ENCODE measurements around the gene CDYL2.
A peak's percentile ranks its signal among the peaks of the same experiment; 100 is the strongest.

The CDYL2 gene

GRCh38 chr16:80711406-80711805, 93.0 kb downstream of the CDYL2 start:
- Mint-ChIP-seq H3K27ac (no peak overlapping the region), H3K4me3 (no peak overlapping the region), H3K36me3 (peaks cover 3% of the 10 kb centered on the region), H3K27me3 (no peaks in the 10 kb centered on the region), H3K4me1 (no peaks in the 10 kb centered on the region), H3K9me3 (no peaks in the 10 kb centered on the region)

GRCh38 chr16:80710918-80711317, 93.5 kb downstream of the CDYL2 start:
- Mint-ChIP-seq H3K27ac (no peak overlapping the region), H3K4me3 (no peak overlapping the region), H3K36me3 (peaks cover 3% of the 10 kb centered on the region), H3K4me1 (no peaks in the 10 kb centered on the region), H3K9me3 (no peaks in the 10 kb centered on the region), H3K27me3 (no peaks in the 10 kb centered on the region)

GRCh38 chr16:80708823-80709222, 95.6 kb downstream of the CDYL2 start:
- no peak overlapping the region for H3K4me3 Mint-ChIP-seq
- no peaks in the 10 kb centered on the region for H3K9me3 Mint-ChIP-seq
- peaks cover 4% of the 10 kb centered on the region for H3K36me3 Mint-ChIP-seq
- H3K27ac Mint-ChIP-seq, result no peak overlapping the region
- H3K27me3 Mint-ChIP-seq, result no peaks in the 10 kb centered on the region
- H3K4me1 Mint-ChIP-seq, result peaks cover 5% of the 10 kb centered on the region

GRCh38 chr16:80707686-80708085, 96.7 kb downstream of the CDYL2 start:
- Mint-ChIP-seq H3K27me3 (no peaks in the 10 kb centered on the region), H3K9me3 (no peaks in the 10 kb centered on the region), H3K4me3 (no peak overlapping the region), H3K27ac (no peak overlapping the region), H3K4me1 (peaks cover 5% of the 10 kb centered on the region), H3K36me3 (peaks cover 3% of the 10 kb centered on the region)

- no peaks in the 10 kb centered on the region for H3K27me3 Mint-ChIP-seq
- no peak overlapping the region for H3K27ac Mint-ChIP-seq
- H3K36me3 Mint-ChIP-seq, result peaks cover 3% of the 10 kb centered on the region
- H3K4me3 Mint-ChIP-seq, result no peak overlapping the region
- H3K4me1 Mint-ChIP-seq, result peaks cover 9% of the 10 kb centered on the region
- H3K9me3 Mint-ChIP-seq, result no peaks in the 10 kb centered on the region
Measured at GRCh38 chr16:80705596-80705995, 98.8 kb downstream of the CDYL2 start.

GRCh38 chr16:80704751-80705505, 99.5 kb downstream of the CDYL2 start:
- Mint-ChIP-seq H3K27me3 (no peaks in the 10 kb centered on the region), H3K9me3 (no peaks in the 10 kb centered on the region), H3K27ac (no peak overlapping the region), H3K4me3 (no peak overlapping the region), H3K36me3 (peaks cover 3% of the 10 kb centered on the region), H3K4me1 (peaks cover 14% of the 10 kb centered on the region)

GRCh38 chr16:80703131-80704071, 101.0 kb downstream of the CDYL2 start:
- H3K27ac Mint-ChIP-seq, result no peak overlapping the region
- no peaks in the 10 kb centered on the region for H3K9me3 Mint-ChIP-seq
- H3K4me3 Mint-ChIP-seq, result no peak overlapping the region

GRCh38 chr16:80702696-80703095, 101.7 kb downstream of the CDYL2 start:
- Mint-ChIP-seq H3K4me3 (no peak overlapping the region), H3K4me1 (peaks cover 19% of the 10 kb centered on the region), H3K36me3 (peaks cover 3% of the 10 kb centered on the region), H3K9me3 (no peaks in the 10 kb centered on the region), H3K27me3 (no peaks in the 10 kb centered on the region), H3K27ac (no peak overlapping the region)

More at GRCh38 chr16:80703131-80704071, 101.0 kb downstream of the CDYL2 start:
- Mint-ChIP-seq H3K27me3 (no peaks in the 10 kb centered on the region), H3K4me1 (peaks cover 19% of the 10 kb centered on the region), H3K36me3 (peaks cover 3% of the 10 kb centered on the region)

GRCh38 chr16:80700558-80700957, 103.8 kb downstream of the CDYL2 start:
- Mint-ChIP-seq H3K27ac (no peak overlapping the region), H3K4me1 (peaks cover 35% of the 10 kb centered on the region)

GRCh38 chr16:80695020-80695419, 109.4 kb downstream of the CDYL2 start:
- no peaks in the 10 kb centered on the region for H3K27me3 Mint-ChIP-seq
- peaks cover 6% of the 10 kb centered on the region for H3K36me3 Mint-ChIP-seq
- H3K4me3 Mint-ChIP-seq, result no peak overlapping the region
- no peaks in the 10 kb centered on the region for H3K9me3 Mint-ChIP-seq
- peaks cover 58% of the 10 kb centered on the region for H3K4me1 Mint-ChIP-seq
- H3K27ac Mint-ChIP-seq, result no peak overlapping the region

More at GRCh38 chr16:80700558-80700957, 103.8 kb downstream of the CDYL2 start:
- no peaks in the 10 kb centered on the region for H3K9me3 Mint-ChIP-seq
- no peaks in the 10 kb centered on the region for H3K27me3 Mint-ChIP-seq
- H3K36me3 Mint-ChIP-seq, result peaks cover 7% of the 10 kb centered on the region
- H3K4me3 Mint-ChIP-seq, result no peak overlapping the region

GRCh38 chr16:80693553-80693952, 110.8 kb downstream of the CDYL2 start:
- H3K4me1 Mint-ChIP-seq, result peaks cover 54% of the 10 kb centered on the region
- H3K27ac Mint-ChIP-seq, result peak overlapping the region; percentile 53
- H3K27me3 Mint-ChIP-seq, result no peaks in the 10 kb centered on the region
- no peaks in the 10 kb centered on the region for H3K9me3 Mint-ChIP-seq
- peaks cover 6% of the 10 kb centered on the region for H3K36me3 Mint-ChIP-seq
- no peak overlapping the region for H3K4me3 Mint-ChIP-seq

- Mint-ChIP-seq H3K9me3 (no peaks in the 10 kb centered on the region), H3K27ac (no peak overlapping the region), H3K4me1 (peaks cover 50% of the 10 kb centered on the region), H3K36me3 (peaks cover 5% of the 10 kb centered on the region), H3K4me3 (no peak overlapping the region), H3K27me3 (no peaks in the 10 kb centered on the region)
Measured at GRCh38 chr16:80692270-80692669, 112.1 kb downstream of the CDYL2 start.

- peaks cover 44% of the 10 kb centered on the region for H3K4me1 Mint-ChIP-seq
Measured at GRCh38 chr16:80691111-80691741, 113.2 kb downstream of the CDYL2 start.

GRCh38 chr16:80689487-80689886, 114.9 kb downstream of the CDYL2 start:
- H3K4me3 Mint-ChIP-seq, result no peak overlapping the region
- H3K9me3 Mint-ChIP-seq, result no peaks in the 10 kb centered on the region
- no peak overlapping the region for H3K27ac Mint-ChIP-seq
- peaks cover 31% of the 10 kb centered on the region for H3K4me1 Mint-ChIP-seq
- no peaks in the 10 kb centered on the region for H3K27me3 Mint-ChIP-seq
- peaks cover 3% of the 10 kb centered on the region for H3K36me3 Mint-ChIP-seq

More at GRCh38 chr16:80691111-80691741, 113.2 kb downstream of the CDYL2 start:
- Mint-ChIP-seq H3K9me3 (no peaks in the 10 kb centered on the region), H3K27ac (no peak overlapping the region), H3K27me3 (no peaks in the 10 kb centered on the region), H3K4me3 (no peak overlapping the region), H3K36me3 (peaks cover 2% of the 10 kb centered on the region)

- Mint-ChIP-seq H3K4me1 (peaks cover 18% of the 10 kb centered on the region), H3K36me3 (peaks cover 3% of the 10 kb centered on the region), H3K27me3 (no peaks in the 10 kb centered on the region), H3K4me3 (no peak overlapping the region), H3K27ac (no peak overlapping the region), H3K9me3 (no peaks in the 10 kb centered on the region)
Measured at GRCh38 chr16:80687606-80688005, 116.8 kb downstream of the CDYL2 start.
